ENCODE results near the gene IL22RA1.

DNA sequence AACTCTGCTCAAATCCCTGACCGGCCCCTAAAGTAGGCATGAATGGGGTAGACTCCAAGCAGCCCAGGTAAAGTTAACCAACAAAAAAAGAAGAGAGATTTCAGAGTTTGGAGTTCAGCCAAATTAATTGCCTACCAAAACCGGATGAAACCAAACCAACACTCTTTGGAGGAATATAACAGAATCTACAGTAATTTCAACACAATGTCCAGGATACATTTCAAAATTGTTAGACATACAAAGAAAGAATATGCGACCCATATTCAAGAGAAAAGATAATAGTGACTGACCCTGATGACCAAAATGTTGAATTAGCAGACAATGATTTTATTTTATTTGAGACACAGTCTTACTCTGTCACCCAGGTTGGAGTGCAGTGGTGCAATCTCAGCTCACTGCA lies 12.6 kb downstream of the IL22RA1 start:
- no peak for TF ChIP-seq POLR2A (IDR thresholded peaks at IDR 0.05; ENCODE audit: low read depth)
- TF ChIP-seq, protein P1, sequence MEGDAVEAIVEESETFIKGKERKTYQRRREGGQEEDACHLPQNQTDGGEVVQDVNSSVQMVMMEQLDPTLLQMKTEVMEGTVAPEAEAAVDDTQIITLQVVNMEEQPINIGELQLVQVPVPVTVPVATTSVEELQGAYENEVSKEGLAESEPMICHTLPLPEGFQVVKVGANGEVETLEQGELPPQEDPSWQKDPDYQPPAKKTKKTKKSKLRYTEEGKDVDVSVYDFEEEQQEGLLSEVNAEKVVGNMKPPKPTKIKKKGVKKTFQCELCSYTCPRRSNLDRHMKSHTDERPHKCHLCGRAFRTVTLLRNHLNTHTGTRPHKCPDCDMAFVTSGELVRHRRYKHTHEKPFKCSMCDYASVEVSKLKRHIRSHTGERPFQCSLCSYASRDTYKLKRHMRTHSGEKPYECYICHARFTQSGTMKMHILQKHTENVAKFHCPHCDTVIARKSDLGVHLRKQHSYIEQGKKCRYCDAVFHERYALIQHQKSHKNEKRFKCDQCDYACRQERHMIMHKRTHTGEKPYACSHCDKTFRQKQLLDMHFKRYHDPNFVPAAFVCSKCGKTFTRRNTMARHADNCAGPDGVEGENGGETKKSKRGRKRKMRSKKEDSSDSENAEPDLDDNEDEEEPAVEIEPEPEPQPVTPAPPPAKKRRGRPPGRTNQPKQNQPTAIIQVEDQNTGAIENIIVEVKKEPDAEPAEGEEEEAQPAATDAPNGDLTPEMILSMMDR (IDR thresholded peaks at IDR 0.05): no peak

Measured in esophagus muscularis mucosa (tissue), 3 donors.